ES-I3 (cell line): ENCODE data around the gene PCGF5.
A peak's percentile ranks its signal among the peaks of the same experiment; 100 is the strongest.
"Not testable (repeated sequence)": the region's sequence is repeated elsewhere in the genome, so short reads cannot be mapped to it uniquely, and the experiment has no call there.

Experiments used
- H3K36me3 ChIP-seq: 2 replicates; pipeline ENCODE4 v1.6.1; 2013; ENCODE audit warnings: mild to moderate bottlenecking, low read length, control low read depth, moderate library complexity; ENCODE audit not compliant: insufficient read depth
- H3K4me1 ChIP-seq: 2 replicates; pipeline ENCODE4 v1.6.1; 2013; ENCODE audit warnings: mild to moderate bottlenecking, control low read depth, low read length; ENCODE audit not compliant: insufficient read depth
- H3K9ac ChIP-seq: 2 replicates; pipeline ENCODE4 v1.6.1; 2013; ENCODE audit warnings: low read depth, mild to moderate bottlenecking, low read length, moderate library complexity
- H3K9me3 ChIP-seq: 2 replicates; pipeline ENCODE4 v1.6.1; 2013; ENCODE audit warnings: mild to moderate bottlenecking, low read length, moderate library complexity; ENCODE audit not compliant: control insufficient read depth, insufficient read depth

Gene PCGF5

GRCh38 chr10:91286572-91286971 lies 66.1 kb downstream of the PCGF5 start:
- Histone ChIP-seq H3K36me3 (no peaks in the 10 kb centered on the region), H3K9ac (no peak overlapping the region), H3K9me3 (no peaks in the 10 kb centered on the region), H3K4me1 (peaks cover 7% of the 10 kb centered on the region)

- H3K4me1 ChIP-seq = peaks cover 7% of the 10 kb centered on the region
- H3K36me3 ChIP-seq = no peaks in the 10 kb centered on the region
- H3K9ac ChIP-seq = no peak overlapping the region
- no peaks in the 10 kb centered on the region for H3K9me3 ChIP-seq
Observed at GRCh38 chr10:91287276-91287675, 66.8 kb downstream of the PCGF5 start.

GRCh38 chr10:91287912-91288311 lies 67.4 kb downstream of the PCGF5 start:
- H3K36me3 ChIP-seq = no peaks in the 10 kb centered on the region
- no peak overlapping the region for H3K9ac ChIP-seq
- no peaks in the 10 kb centered on the region for H3K9me3 ChIP-seq
- peaks cover 7% of the 10 kb centered on the region for H3K4me1 ChIP-seq

GRCh38 chr10:91289305-91289704 lies 68.8 kb downstream of the PCGF5 start:
- no peak overlapping the region for H3K9ac ChIP-seq

GRCh38 chr10:91290607-91291006 lies 70.1 kb downstream of the PCGF5 start:
- H3K4me1 ChIP-seq = no peaks in the 10 kb centered on the region
- H3K36me3 ChIP-seq = no peaks in the 10 kb centered on the region
- H3K9me3 ChIP-seq = no peaks in the 10 kb centered on the region
- H3K9ac ChIP-seq = no peak overlapping the region

More at GRCh38 chr10:91289305-91289704, 68.8 kb downstream of the PCGF5 start:
- Histone ChIP-seq H3K4me1 (peaks cover 7% of the 10 kb centered on the region), H3K9me3 (no peaks in the 10 kb centered on the region), H3K36me3 (no peaks in the 10 kb centered on the region)

GRCh38 chr10:91294134-91294906 lies 73.9 kb downstream of the PCGF5 start:
- Histone ChIP-seq H3K9ac (no peak overlapping the region), H3K9me3 (no peaks in the 10 kb centered on the region), H3K4me1 (peaks cover 4% of the 10 kb centered on the region; the same call in 1 of the 2 replicates), H3K36me3 (no peaks in the 10 kb centered on the region)

- H3K36me3 ChIP-seq = no peaks in the 10 kb centered on the region
- H3K9me3 ChIP-seq = no peaks in the 10 kb centered on the region
- H3K9ac ChIP-seq = no peak overlapping the region
Observed at GRCh38 chr10:91295346-91295745, 74.9 kb downstream of the PCGF5 start.

GRCh38 chr10:91296471-91296870 lies 76.0 kb downstream of the PCGF5 start:
- Histone ChIP-seq H3K36me3 (no peaks in the 10 kb centered on the region), H3K9ac (no peak overlapping the region), H3K4me1 (peaks cover 4% of the 10 kb centered on the region; the same call in 1 of the 2 replicates), H3K9me3 (no peaks in the 10 kb centered on the region)

More at GRCh38 chr10:91295346-91295745, 74.9 kb downstream of the PCGF5 start:
- H3K4me1 ChIP-seq = peaks cover 4% of the 10 kb centered on the region; the same call in 1 of the 2 replicates

GRCh38 chr10:91298224-91298871 lies 77.9 kb downstream of the PCGF5 start:
- H3K9me3 ChIP-seq = no peaks in the 10 kb centered on the region
- H3K4me1 ChIP-seq = peaks cover 4% of the 10 kb centered on the region; the same call in 1 of the 2 replicates
- H3K9ac ChIP-seq = peak overlapping the region; percentile 44; the same call in 1 of the 2 replicates
- H3K36me3 ChIP-seq = no peaks in the 10 kb centered on the region

- H3K4me1 ChIP-seq = peaks cover 4% of the 10 kb centered on the region; the same call in 1 of the 2 replicates
Observed at GRCh38 chr10:91299999-91300575, 79.6 kb downstream of the PCGF5 start.

GRCh38 chr10:91302946-91303345 lies 82.5 kb downstream of the PCGF5 start:
- H3K4me1 ChIP-seq, H3K36me3 ChIP-seq, H3K9ac ChIP-seq, H3K9me3 ChIP-seq: not testable (repeated sequence)

More at GRCh38 chr10:91299999-91300575, 79.6 kb downstream of the PCGF5 start:
- Histone ChIP-seq H3K36me3 (no peaks in the 10 kb centered on the region), H3K9me3 (no peaks in the 10 kb centered on the region), H3K9ac (no peak overlapping the region)

- not testable (repeated sequence) for H3K9ac ChIP-seq, H3K9me3 ChIP-seq, H3K36me3 ChIP-seq, H3K4me1 ChIP-seq
Observed at GRCh38 chr10:91305979-91306378, 85.5 kb downstream of the PCGF5 start.

GRCh38 chr10:91307489-91307888 lies 87.0 kb downstream of the PCGF5 start:
- H3K36me3 ChIP-seq = no peaks in the 10 kb centered on the region
- H3K4me1 ChIP-seq = no peaks in the 10 kb centered on the region
- H3K9me3 ChIP-seq = no peaks in the 10 kb centered on the region
- no peak overlapping the region for H3K9ac ChIP-seq

GRCh38 chr10:91309711-91310110 lies 89.2 kb downstream of the PCGF5 start:
- no peaks in the 10 kb centered on the region for H3K9me3 ChIP-seq
- no peaks in the 10 kb centered on the region for H3K36me3 ChIP-seq
- H3K9ac ChIP-seq = no peak overlapping the region
- no peaks in the 10 kb centered on the region for H3K4me1 ChIP-seq
